ENCODE data around the gene GCC1.

DNA sequence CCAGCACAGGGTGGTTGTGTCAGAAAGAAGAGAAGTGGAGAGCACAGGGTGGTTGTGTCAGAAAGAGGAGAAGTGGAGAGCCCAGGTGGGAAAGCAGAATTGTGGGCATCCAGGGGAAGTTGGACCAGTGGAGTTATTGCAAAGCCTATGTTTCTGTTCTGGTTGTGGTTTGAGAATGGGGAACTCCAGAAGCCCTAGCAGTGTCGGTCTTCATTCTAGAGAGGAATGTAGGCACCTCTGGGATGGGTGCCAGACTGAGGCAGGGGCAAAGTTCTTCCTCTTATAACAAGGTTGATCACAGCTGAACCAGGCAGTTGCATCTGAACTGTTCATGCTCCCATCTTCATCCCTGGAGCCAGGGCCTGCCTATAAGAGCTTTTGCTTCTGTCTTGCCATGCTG, 9.1 kb upstream of the GCC1 start:
- TF ChIP-seq USF1 (IDR thresholded peaks at IDR 0.05) = no peak
- TF ChIP-seq EP300 (IDR thresholded peaks at IDR 0.05; ENCODE audit: borderline replicate concordance) = no peak
- no peak for TF ChIP-seq TCF12 (IDR thresholded peaks at IDR 0.05; ENCODE audit: low read depth)
- no peak for TF ChIP-seq YY1 (IDR thresholded peaks at IDR 0.05; ENCODE audit: low read depth)
- no peak for TF ChIP-seq TAF1 (IDR thresholded peaks at IDR 0.05; ENCODE audit: low read depth)
- TF ChIP-seq REST (IDR thresholded peaks at IDR 0.05; ENCODE audit: low read depth) = no peak
- no peak for TF ChIP-seq TEAD4 (IDR thresholded peaks at IDR 0.05)
- TF ChIP-seq RAD21 (IDR thresholded peaks at IDR 0.05; ENCODE audit: low read depth) = no peak
- no peak for TF ChIP-seq CREB1 (IDR thresholded peaks at IDR 0.05; ENCODE audit: low read depth)
- TF ChIP-seq MAX (IDR thresholded peaks at IDR 0.05) = no peak
- TF ChIP-seq EGR1 (IDR thresholded peaks at IDR 0.05) = no peak
